ENCODE measurements around the gene SELENON.

DNA sequence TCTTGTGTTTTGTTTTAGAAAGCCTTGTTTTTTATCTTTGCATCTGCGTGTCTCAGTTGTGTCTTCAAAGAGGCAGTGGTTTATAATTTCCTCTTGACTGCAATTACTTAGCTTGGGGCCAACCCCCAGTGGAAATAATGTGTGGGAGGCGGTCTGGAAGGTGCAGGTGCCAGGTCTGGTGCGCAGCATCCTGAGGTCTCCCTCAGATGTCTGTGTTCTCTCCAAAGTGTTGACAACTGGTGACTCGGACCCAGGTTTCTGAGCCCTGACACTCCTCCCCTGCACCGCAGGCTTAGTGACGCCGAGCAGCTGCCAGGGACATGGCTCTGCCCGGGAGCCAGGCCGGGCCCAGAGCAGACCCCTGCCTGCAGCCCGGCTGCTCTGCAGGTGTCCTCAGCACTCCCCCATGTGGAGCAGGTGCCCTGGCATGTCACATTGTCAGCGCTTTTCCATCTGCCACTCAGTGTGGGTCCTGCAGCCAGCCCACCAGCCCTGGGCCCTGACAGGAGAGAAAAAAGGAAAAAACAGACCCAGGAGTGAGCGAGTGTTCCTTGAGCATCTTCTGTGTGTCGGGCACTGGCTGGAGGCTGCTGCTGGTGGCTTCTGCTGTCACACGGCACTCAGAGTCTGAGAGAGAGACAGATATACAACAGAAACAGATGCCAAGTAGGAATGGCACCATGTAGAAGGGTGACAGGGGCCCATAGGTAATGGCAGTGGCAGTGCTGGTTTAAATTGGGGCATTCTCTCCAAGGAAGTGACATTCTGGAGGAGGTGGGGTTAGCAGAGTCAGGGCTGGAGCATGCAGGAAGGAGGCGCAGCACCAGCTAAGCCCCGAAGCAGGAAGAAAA is 24.8 kb upstream of the SELENON start:
- TF ChIP-seq, protein P1, sequence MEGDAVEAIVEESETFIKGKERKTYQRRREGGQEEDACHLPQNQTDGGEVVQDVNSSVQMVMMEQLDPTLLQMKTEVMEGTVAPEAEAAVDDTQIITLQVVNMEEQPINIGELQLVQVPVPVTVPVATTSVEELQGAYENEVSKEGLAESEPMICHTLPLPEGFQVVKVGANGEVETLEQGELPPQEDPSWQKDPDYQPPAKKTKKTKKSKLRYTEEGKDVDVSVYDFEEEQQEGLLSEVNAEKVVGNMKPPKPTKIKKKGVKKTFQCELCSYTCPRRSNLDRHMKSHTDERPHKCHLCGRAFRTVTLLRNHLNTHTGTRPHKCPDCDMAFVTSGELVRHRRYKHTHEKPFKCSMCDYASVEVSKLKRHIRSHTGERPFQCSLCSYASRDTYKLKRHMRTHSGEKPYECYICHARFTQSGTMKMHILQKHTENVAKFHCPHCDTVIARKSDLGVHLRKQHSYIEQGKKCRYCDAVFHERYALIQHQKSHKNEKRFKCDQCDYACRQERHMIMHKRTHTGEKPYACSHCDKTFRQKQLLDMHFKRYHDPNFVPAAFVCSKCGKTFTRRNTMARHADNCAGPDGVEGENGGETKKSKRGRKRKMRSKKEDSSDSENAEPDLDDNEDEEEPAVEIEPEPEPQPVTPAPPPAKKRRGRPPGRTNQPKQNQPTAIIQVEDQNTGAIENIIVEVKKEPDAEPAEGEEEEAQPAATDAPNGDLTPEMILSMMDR (IDR thresholded peaks at IDR 0.05), result no peak
- no peak for TF ChIP-seq EZH2 (IDR thresholded peaks at IDR 0.05)
- no peak for TF ChIP-seq EZH2phosphoT487 (IDR thresholded peaks at IDR 0.05)
